Esophagus muscularis mucosa (tissue), 4 donors: ENCODE data around the gene OVOL2.

Source experiments
- EP300 ChIP-seq: sonication (generic); formaldehyde crosslinking; IDR thresholded peaks from one replicate; pipeline ENCODE4 v1.6.1; 2017; ENCODE audit warnings: antibody characterized with exemption
- POLR2A ChIP-seq: fragments of 450-650 bp; IDR thresholded peaks from one replicate; pipeline ENCODE4 v1.6.1; 2017; ENCODE audit warnings: antibody characterized with exemption, moderate library complexity, mild to moderate bottlenecking, low read depth
- POLR2AphosphoS5 ChIP-seq, 2 donors: sonication (generic); formaldehyde crosslinking; IDR thresholded peaks; one replicate each; pipeline ENCODE4 v1.6.1; 2017; ENCODE audit warnings: antibody characterized with exemption in 2 of 2
- TF ChIP-seq, protein P1 (sequence below), 3 experiments: fragments of 200-600 bp in 2 of 3; fragments of 450-650 bp in 1 of 3; sonication (generic) in 2 of 3; IDR thresholded peaks; one replicate each; pipeline ENCODE4 v1.5.1; 2017 to 2019; ENCODE audit warnings: antibody characterized with exemption in 3 of 3, mild to moderate bottlenecking in 2 of 3, moderate library complexity in 1 of 3

DNA sequence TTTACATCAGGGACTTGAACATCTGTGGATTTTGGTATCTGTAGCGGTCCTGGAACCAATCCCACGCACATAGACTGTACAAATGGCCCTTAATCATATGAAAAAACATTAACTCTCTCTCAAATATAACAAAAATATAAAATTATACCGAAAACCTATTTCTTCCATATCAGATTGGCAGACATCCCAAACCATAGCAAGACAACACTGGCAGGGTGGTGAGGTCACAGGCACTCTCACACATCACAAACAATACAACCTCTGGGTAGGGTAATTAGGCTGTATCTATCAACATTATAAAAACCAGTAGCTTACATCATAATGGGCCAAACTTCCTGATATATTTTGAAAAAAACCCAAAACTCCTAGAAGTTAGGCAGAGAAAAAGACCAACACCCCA lies 40.9 kb downstream of the OVOL2 start:
- TF ChIP-seq POLR2A (no peak), EP300 (no peak), POLR2AphosphoS5 (IDR thresholded peaks at IDR 0.05) (no peak)
- TF ChIP-seq, protein P1, sequence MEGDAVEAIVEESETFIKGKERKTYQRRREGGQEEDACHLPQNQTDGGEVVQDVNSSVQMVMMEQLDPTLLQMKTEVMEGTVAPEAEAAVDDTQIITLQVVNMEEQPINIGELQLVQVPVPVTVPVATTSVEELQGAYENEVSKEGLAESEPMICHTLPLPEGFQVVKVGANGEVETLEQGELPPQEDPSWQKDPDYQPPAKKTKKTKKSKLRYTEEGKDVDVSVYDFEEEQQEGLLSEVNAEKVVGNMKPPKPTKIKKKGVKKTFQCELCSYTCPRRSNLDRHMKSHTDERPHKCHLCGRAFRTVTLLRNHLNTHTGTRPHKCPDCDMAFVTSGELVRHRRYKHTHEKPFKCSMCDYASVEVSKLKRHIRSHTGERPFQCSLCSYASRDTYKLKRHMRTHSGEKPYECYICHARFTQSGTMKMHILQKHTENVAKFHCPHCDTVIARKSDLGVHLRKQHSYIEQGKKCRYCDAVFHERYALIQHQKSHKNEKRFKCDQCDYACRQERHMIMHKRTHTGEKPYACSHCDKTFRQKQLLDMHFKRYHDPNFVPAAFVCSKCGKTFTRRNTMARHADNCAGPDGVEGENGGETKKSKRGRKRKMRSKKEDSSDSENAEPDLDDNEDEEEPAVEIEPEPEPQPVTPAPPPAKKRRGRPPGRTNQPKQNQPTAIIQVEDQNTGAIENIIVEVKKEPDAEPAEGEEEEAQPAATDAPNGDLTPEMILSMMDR (IDR thresholded peaks at IDR 0.05): no peak
